ENCODE results near the gene PKIG. TPM values are rescaled to one million over a fixed set of nuclear protein-coding genes. Genes with fewer than 3 reads are reported as not detected.

The PKIG gene
- total RNA-seq, 1 experiment from 2014 or later, result 27.0 TPM

GRCh38 chr20:44662261-44662660 is 79.9 kb downstream of the PKIG start:
- H3K23me2 ChIP-seq (ENCODE audit: insufficient read length, low read depth, low read length, poor library complexity, severe bottlenecking), result no peaks in the 10 kb centered on the region
- H4K5ac ChIP-seq (ENCODE audit: insufficient read length, low read depth, low read length), result no peak overlapping the region
- no peak overlapping the region for H2BK20ac ChIP-seq (ENCODE audit: low read depth, low read length, poor library complexity, severe bottlenecking)
- Mint-ChIP-seq H3K27me3 (ENCODE audit: low read depth) (peaks cover 16% of the 10 kb centered on the region), H3K4me1 (peaks cover 4 to 5% of the 10 kb centered on the region in 2 experiments), H3K9me3 (no peaks in the 10 kb centered on the region; a peak in 1 of 5 replicates), H3K4me3 (no peak overlapping the region), H3K27ac (no peak overlapping the region; a peak in 1 of 7 replicates), H3K36me3 (ENCODE audit: insufficient read depth in 1 of 3, low read depth in 3 of 3) (peaks cover 0 to 2% (median 0%) of the 10 kb centered on the region in 3 experiments; a peak in 2 of 7 replicates)
- no peak overlapping the region for H3K23ac ChIP-seq (ENCODE audit: insufficient read length, low read depth, low read length)
- H3K9ac ChIP-seq (ENCODE audit: extremely low read depth, insufficient read length, low read length), result no peak overlapping the region
- no peak overlapping the region for H4K8ac ChIP-seq (replicated peaks; ENCODE audit: insufficient read length, low read depth, low read length)
- no peak overlapping the region for H4K91ac ChIP-seq (ENCODE audit: insufficient read length, low read depth, low read length)
- no peak overlapping the region for H3K27ac ChIP-seq (ENCODE audit: insufficient read length, low read depth, low read length)
- H3K79me1 ChIP-seq (ENCODE audit: insufficient read depth, low read depth, low read length, poor library complexity, severe bottlenecking), result no peaks in the 10 kb centered on the region
- H3K27me3 ChIP-seq (ENCODE audit: insufficient read depth, low read length), result no peaks in the 10 kb centered on the region
- no CpG with 5 or more reads among the region's 3 CpGs for WGBS (ENCODE audit: extremely low coverage, insufficient read length, low lambda C conversion rate)
- H2AFZ ChIP-seq (ENCODE audit: low read length), result no peak overlapping the region
- H3K14ac ChIP-seq (ENCODE audit: insufficient read depth, low read length), result no peak overlapping the region
- no peak overlapping the region for H2BK5ac ChIP-seq (ENCODE audit: insufficient read length, low read length)
- no peak for TF ChIP-seq CTCF (conservative IDR thresholded peaks at IDR 0.05)
- H2BK12ac ChIP-seq (ENCODE audit: insufficient read length, low read depth, low read length), result no peak overlapping the region
- no peak overlapping the region for H3K4me2 ChIP-seq (ENCODE audit: insufficient read depth, insufficient read length, low read length)
- DNase-seq, result no peak
- H3T11ph ChIP-seq (ENCODE audit: low read length), result no peak overlapping the region
- H3K18ac ChIP-seq (ENCODE audit: insufficient read length, low read depth, low read length), result no peak overlapping the region
- H3K4me1 ChIP-seq (ENCODE audit: insufficient read depth, low read length), result no peaks in the 10 kb centered on the region
- no peak overlapping the region for H2BK120ac ChIP-seq (ENCODE audit: low read depth, low read length, poor library complexity, severe bottlenecking)
- no peak overlapping the region for H3K56ac ChIP-seq (ENCODE audit: insufficient read length, low read depth, low read length)
- H3K9me3 ChIP-seq (ENCODE audit: control insufficient read depth, low read depth, low read length), result no peaks in the 10 kb centered on the region
- no peak overlapping the region for H2BK15ac ChIP-seq (ENCODE audit: low read depth, low read length)
- no peaks in the 10 kb centered on the region for H4K20me1 ChIP-seq (ENCODE audit: control insufficient read depth, insufficient read depth, insufficient read length)
- no peaks in the 10 kb centered on the region for H3K79me2 ChIP-seq (ENCODE audit: insufficient read depth, low read length)
- H2AK5ac ChIP-seq (ENCODE audit: insufficient read length, low read length), result no peak overlapping the region
- H3K4ac ChIP-seq (ENCODE audit: low read depth, low read length), result no peak overlapping the region
